GM12878 (cell line): ENCODE data around the gene STAT4. TPM values are rescaled to one million over a fixed set of nuclear protein-coding genes. Genes with fewer than 3 reads are reported as not detected.
A peak's percentile ranks its signal among the peaks of the same experiment; 100 is the strongest.

Source experiments
- ATAC-seq: fragments of 200-7000 bp; cut with Tn5 transposase; 3 replicates; pipeline ENCODE4 v1.9.1; 2020; ENCODE audit warnings: mild to moderate bottlenecking, moderate library complexity
- BruUV-seq: library from RNA; stranded (reverse); fragments of 400-500 nt; replicated peaks from 2 replicates; lab custom pipeline; 2021; lab: Mats Ljungman, UMichigan
- CTCF ChIA-PET: fragments of 300-600 bp; sonication (Branson Sonifier 250); formaldehyde crosslinking; extraction: SDS; loops from one replicate; lab custom pipeline; 2021; ENCODE audit warnings: inconsistent platforms; lab: Yijun Ruan, JAX
- POLR2A ChIA-PET: fragments of 350-600 bp; formaldehyde crosslinking; extraction: SDS; loops from one replicate; lab custom pipeline; 2021; ENCODE audit warnings: inconsistent platforms; lab: Charles Lee
- RAD21 ChIA-PET: fragments of 300-600 bp; sonication (Branson Sonifier 250); formaldehyde crosslinking; loops from one replicate; lab custom pipeline; 2023; ENCODE audit warnings: antibody characterized with exemption; ENCODE audit not compliant: unreplicated experiment; lab: Charles Lee
- SMC1A ChIA-PET: fragments of 300-600 bp; sonication (Branson Sonifier 250); formaldehyde crosslinking; loops from one replicate; lab custom pipeline; 2023; ENCODE audit not compliant: unreplicated experiment, uncharacterized antibody; lab: Charles Lee
- DNase-seq: peaks from one replicate; pipeline ENCODE4 v3.0.0-alpha.2; 2011; ENCODE audit warnings: low read depth, low spot score
- FAIRE-seq: peaks from 3 replicates; lab custom pipeline; 2011; peaks lifted over from hg19 to GRCh38; lab: Jason Lieb, UNC
- H2AFZ ChIP-seq: 2 replicates; pipeline ENCODE4 v1.6.0; 2011; ENCODE audit warnings: low read depth, low read length, control low read depth; ENCODE audit not compliant: control insufficient read depth
- H3K27ac ChIP-seq: 2 replicates; pipeline ENCODE4 v1.5.1; 2011; ENCODE audit warnings: control low read depth; ENCODE audit not compliant: control insufficient read depth, insufficient read depth
- H3K27me3 ChIP-seq, 2 experiments: replicated peaks in 1 of 2; 2 replicates each; pipeline versions ENCODE4 v1.6.0 to v1.6.1; 2011; ENCODE audit warnings: low read length in 1 of 2; ENCODE audit not compliant: control insufficient read depth in 2 of 2, insufficient read depth in 2 of 2
- H3K36me3 ChIP-seq, 2 experiments: 2 replicates each; pipeline ENCODE4 v1.5.1; 2011; ENCODE audit warnings: low read length in 1 of 2; ENCODE audit not compliant: control insufficient read depth in 2 of 2, insufficient read depth in 2 of 2
- H3K4me1 ChIP-seq: 2 replicates; pipeline ENCODE4 v1.6.1; 2011; ENCODE audit warnings: mild to moderate bottlenecking, low read length, moderate library complexity, mixed read lengths; ENCODE audit not compliant: control insufficient read depth, insufficient read depth
- H3K4me2 ChIP-seq: 2 replicates; pipeline ENCODE4 v1.6.0; 2011; ENCODE audit warnings: control low read depth; ENCODE audit not compliant: control insufficient read depth, insufficient read depth
- H3K4me3 ChIP-seq: fragments of 200-600 bp; sonication (generic); 2 replicates; pipeline ENCODE4 v1.5.1; 2016
- H3K79me2 ChIP-seq: 2 replicates; pipeline ENCODE4 v1.6.0; 2011; ENCODE audit warnings: low read length; ENCODE audit not compliant: control insufficient read depth, insufficient read depth
- H3K9ac ChIP-seq: 2 replicates; pipeline ENCODE4 v1.8.0; 2011; ENCODE audit warnings: low read length, control low read depth, mixed read lengths; ENCODE audit not compliant: control insufficient read depth, insufficient read depth
- H3K9me3 ChIP-seq: replicated peaks from 3 replicates; pipeline ENCODE4 v1.5.1; 2011; ENCODE audit warnings: mild to moderate bottlenecking, low read length; ENCODE audit not compliant: control insufficient read depth, insufficient read depth
- H4K20me1 ChIP-seq: 2 replicates; pipeline ENCODE4 v1.6.0; 2011; ENCODE audit not compliant: control insufficient read depth, insufficient read depth
- BRCA1 ChIP-seq: IDR thresholded peaks from 2 replicates; pipeline ENCODE4 v1.6.1; 2011; ENCODE audit warnings: low read depth, low read length, improper control_type of control experiment
- CUX1 ChIP-seq: IDR thresholded peaks from 2 replicates; pipeline ENCODE4 v1.6.1; 2012; ENCODE audit warnings: improper control_type of control experiment, low read depth, low read length; ENCODE audit not compliant: insufficient replicate concordance
- HDAC6 ChIP-seq: fragments of 200-600 bp; sonication (generic); IDR thresholded peaks from one replicate; pipeline ENCODE4 v1.8.0; 2017; ENCODE audit warnings: antibody characterized with exemption; ENCODE audit not compliant: unreplicated experiment
- RAD21 ChIP-seq: IDR thresholded peaks from 2 replicates; pipeline ENCODE4 v1.6.1; 2011; ENCODE audit warnings: mild to moderate bottlenecking, low read depth, low read length, moderate library complexity; ENCODE audit not compliant: insufficient read depth
- RUNX3 ChIP-seq: IDR thresholded peaks from 2 replicates; pipeline ENCODE4 v1.6.1; 2012; ENCODE audit warnings: low read length, inconsistent platforms
- SP1 ChIP-seq: IDR thresholded peaks from one replicate; pipeline ENCODE4 v1.6.1; 2011; ENCODE audit warnings: low read depth, low read length
- WGBS: methylation state at CpG from one replicate; pipeline ENCODE4 v1.1.6; 2016; ENCODE audit warnings: low lambda C conversion rate; ENCODE audit not compliant: insufficient replicate concordance, insufficient coverage; ENCODE audit errors: missing lambda C conversion rate; 5-methylcytosine and 5-hydroxymethylcytosine counted together
- in situ Hi-C: fragments of 300-500 bp; cut with MboI; formaldehyde crosslinking; loops from 9 replicates; pipeline ENCODE4 v1.14.3; 2018; ENCODE audit warnings: mixed read lengths
- intact Hi-C: fragments of 100-400 bp; cut with micrococcal nuclease; formaldehyde crosslinking; loops from one replicate; pipeline ENCODE4 v1.14.2; 2022; ENCODE audit not compliant: unreplicated experiment
- polyA plus RNA-seq, 11 experiments: library from polyadenylated mRNA; depleted of rRNA in 4 of 11; unstranded in 6 of 11; stranded (reverse) in 5 of 11; fragments of >200 nt; fragmentation: Nextera tagmentation in 4 of 11; fragmentation: Illumina TruSeq in 1 of 11; extraction: Ambion mirVana in 4 of 11; extraction: Trizol in 1 of 11; gene quantifications; 1 replicate in 1 of 11; 2 replicates in 10 of 11; pipeline versions ENCODE4 v1.2.1 to v1.2.3, GENCODE V29; 2011 to 2016; ENCODE audit warnings: inconsistent platforms in 2 of 11, missing spikeins in 2 of 11, low read depth in 1 of 11
- total RNA-seq, 4 experiments: library from RNA; depleted of rRNA in 3 of 4; stranded (reverse); fragments of >200 nt in 3 of 4; fragmentation: Illumina TruSeq in 1 of 4; extraction: Trizol in 1 of 4; gene quantifications; 2 replicates each; pipeline versions ENCODE4 v1.2.1 to v1.2.3, GENCODE V29; 2013 to 2021
- TF ChIP-seq, protein P1 (sequence below), 3 experiments: IDR thresholded peaks in 2 of 3; conservative IDR thresholded peaks in 1 of 3; 2 replicates each; pipeline ENCODE4 v1.5.1; 2011; ENCODE audit warnings: low read depth in 3 of 3, low read length in 3 of 3, mild to moderate bottlenecking in 3 of 3, control low read depth in 2 of 3, moderate library complexity in 2 of 3, inconsistent platforms in 1 of 3, mixed read lengths in 1 of 3; ENCODE audit not compliant: control insufficient read depth in 2 of 3, insufficient read depth in 1 of 3; ENCODE audit errors: extremely low read depth in 1 of 3

STAT4 gene
- total and polyA plus RNA-seq, 10 of the 15 experiments (the other 5 are each of a cell fraction or from before 2014, with no cell fraction given): 3.1 to 9.3 (median 7.1) TPM

GRCh38 chr2:191166111-191166755 is 15.4 kb upstream of the STAT4 start:
- no peaks in the 10 kb centered on the region for H3K9me3 ChIP-seq
- TF ChIP-seq HDAC6: no peak
- peak; percentile 54; the same call in 2 of the 3 replicates for ATAC-seq
- in situ Hi-C loops: no loop called here
- no TSS peak for BruUV-seq
- POLR2A ChIA-PET: no interaction called here
- FAIRE-seq: no peak
- CTCF ChIA-PET: interaction anchor here (0.6 to 5.0 kb wide), 13 partner anchors 8 to 356 kb away, joined by 3 to 45 read pairs (median 5); no protein-coding TSS in a partner anchor
- H3K9ac ChIP-seq: no peak overlapping the region
- no peaks in the 10 kb centered on the region for H3K79me2 ChIP-seq
- RAD21 ChIA-PET: interaction anchor here (0.6 to 3.6 kb wide), 6 partner anchors 8 to 357 kb away, joined by 3 to 12 read pairs (median 4); no protein-coding TSS in a partner anchor
- no peak overlapping the region for H2AFZ ChIP-seq
- no peaks in the 10 kb centered on the region for H3K27me3 ChIP-seq
- intact Hi-C loops: loop anchor here (5.0 to 10.0 kb wide), 2 partner anchors 201 to 529 kb away; no protein-coding TSS in a partner anchor
- SMC1A ChIA-PET: interaction anchor here (1.1 to 4.9 kb wide), 8 partner anchors 10 to 592 kb away, joined by 3 to 33 read pairs (median 4); no protein-coding TSS in a partner anchor
- H3K36me3 ChIP-seq: no peaks in the 10 kb centered on the region
- no peak overlapping the region for H3K4me2 ChIP-seq
- H4K20me1 ChIP-seq: no peaks in the 10 kb centered on the region
- no peaks in the 10 kb centered on the region for H3K4me1 ChIP-seq
- DNase-seq: no peak
- no peak overlapping the region for H3K4me3 ChIP-seq
- no peak overlapping the region for H3K27ac ChIP-seq
- WGBS: 58% methylated on average over 4 of the region's 4 CpGs

- intact Hi-C loops (loop anchor here (1.0 to 10.0 kb wide), 5 partner anchors 54 to 530 kb away; no protein-coding TSS in a partner anchor), in situ Hi-C loops (no loop called here)
- Histone ChIP-seq H3K4me1 (no peaks in the 10 kb centered on the region), H3K9me3 (no peaks in the 10 kb centered on the region), H3K9ac (no peak overlapping the region), H4K20me1 (no peaks in the 10 kb centered on the region), H3K27me3 (no peaks in the 10 kb centered on the region), H2AFZ (no peak overlapping the region), H3K4me2 (no peak overlapping the region), H3K27ac (no peak overlapping the region), H3K4me3 (no peak overlapping the region), H3K36me3 (no peaks in the 10 kb centered on the region), H3K79me2 (no peaks in the 10 kb centered on the region)
- no TSS peak for BruUV-seq
- DNase-seq (no peak), ATAC-seq (peak; percentile 93), FAIRE-seq (peak; percentile 59)
- ChIA-PET POLR2A (no interaction called here), SMC1A (interaction anchor here (0.6 to 4.9 kb wide), 17 partner anchors 9 to 593 kb away, joined by 3 to 33 read pairs (median 3); no protein-coding TSS in a partner anchor), CTCF (interaction anchor here (0.6 to 5.0 kb wide), 15 partner anchors 9 to 404 kb away, joined by 3 to 45 read pairs (median 8); no protein-coding TSS in a partner anchor), RAD21 (interaction anchor here (1.0 to 3.6 kb wide), 7 partner anchors 9 to 705 kb away, joined by 3 to 15 read pairs (median 3); no protein-coding TSS in a partner anchor)
- 21% methylated on average over 5 of the region's 5 CpGs for WGBS
- TF ChIP-seq SP1 (no peak), RAD21 (peak; percentile 95), BRCA1 (no peak), RUNX3 (0 out of 2 replicates have a peak, but pooled peaks have one; percentile 7), CUX1 (no peak)
- TF ChIP-seq, protein P1, sequence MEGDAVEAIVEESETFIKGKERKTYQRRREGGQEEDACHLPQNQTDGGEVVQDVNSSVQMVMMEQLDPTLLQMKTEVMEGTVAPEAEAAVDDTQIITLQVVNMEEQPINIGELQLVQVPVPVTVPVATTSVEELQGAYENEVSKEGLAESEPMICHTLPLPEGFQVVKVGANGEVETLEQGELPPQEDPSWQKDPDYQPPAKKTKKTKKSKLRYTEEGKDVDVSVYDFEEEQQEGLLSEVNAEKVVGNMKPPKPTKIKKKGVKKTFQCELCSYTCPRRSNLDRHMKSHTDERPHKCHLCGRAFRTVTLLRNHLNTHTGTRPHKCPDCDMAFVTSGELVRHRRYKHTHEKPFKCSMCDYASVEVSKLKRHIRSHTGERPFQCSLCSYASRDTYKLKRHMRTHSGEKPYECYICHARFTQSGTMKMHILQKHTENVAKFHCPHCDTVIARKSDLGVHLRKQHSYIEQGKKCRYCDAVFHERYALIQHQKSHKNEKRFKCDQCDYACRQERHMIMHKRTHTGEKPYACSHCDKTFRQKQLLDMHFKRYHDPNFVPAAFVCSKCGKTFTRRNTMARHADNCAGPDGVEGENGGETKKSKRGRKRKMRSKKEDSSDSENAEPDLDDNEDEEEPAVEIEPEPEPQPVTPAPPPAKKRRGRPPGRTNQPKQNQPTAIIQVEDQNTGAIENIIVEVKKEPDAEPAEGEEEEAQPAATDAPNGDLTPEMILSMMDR (IDR thresholded peaks at IDR 0.05 in 2 of 3, conservative IDR thresholded peaks at IDR 0.05 in 1 of 3; ENCODE audit: control insufficient read depth in 2 of 3, extremely low read depth in 1 of 3, insufficient read depth in 1 of 3, low read depth in 3 of 3, low read length in 3 of 3): peak; percentile 41 to 81 (median 62); a peak in 5 of 6 replicates
Measured at GRCh38 chr2:191165176-191165643, 14.4 kb upstream of the STAT4 start.
